ENCODE results near the gene CIROP.

GRCh38 chr14:23056956-23057756 is 47.6 kb downstream of the CIROP start, which contains the start of gene CDH24:
- TF ChIP-seq SIN3A (IDR thresholded peaks at IDR 0.05; ENCODE audit: borderline replicate concordance, insufficient read depth, low read length): no peak
- TF ChIP-seq POLR2AphosphoS5 (IDR thresholded peaks at IDR 0.05; ENCODE audit: low read depth, low read length): no peak
- TF ChIP-seq REST (IDR thresholded peaks at IDR 0.05; ENCODE audit: insufficient read depth in 1 of 2, low read depth in 2 of 2, low read length in 2 of 2): no peak
- TF ChIP-seq TAF1 (IDR thresholded peaks at IDR 0.05; ENCODE audit: borderline replicate concordance, insufficient read depth, low read length): no peak
- TF ChIP-seq FOXP2 (optimal IDR thresholded peaks at IDR 0.05; ENCODE audit: borderline replicate concordance, extremely low read depth, extremely low read length, insufficient read depth): no peak
